Esophagus squamous epithelium (tissue), 5 donors: Measurements from ENCODE around the gene IL26. TPM values are rescaled to one million over a fixed set of nuclear protein-coding genes. Genes with fewer than 3 reads are reported as not detected.

Source experiments
- DNase-seq: peaks from one replicate; lab custom pipeline; 2025; lab: John Stamatoyannopoulos, UW
- H3K27ac ChIP-seq, 4 donors: fragments of 200-600 bp; sonication (generic); one replicate each; pipeline ENCODE4 v1.5.1; 2016 to 2019; ENCODE audit warnings: mild to moderate bottlenecking in 1 of 4
- H3K27me3 ChIP-seq, 4 donors: fragments of 200-600 bp; sonication (generic); 1 replicate in 3 of 4; 2 replicates in 1 of 4; pipeline versions ENCODE4 v1.5.1 to v1.6.0; 2017 to 2021; ENCODE audit warnings: antibody characterized with exemption in 1 of 4
- H3K36me3 ChIP-seq, 3 donors: fragments of 200-600 bp; sonication (generic); one replicate each; pipeline ENCODE4 v1.5.1; 2016 to 2019
- H3K4me1 ChIP-seq, 3 donors: fragments of 200-600 bp; sonication (generic); one replicate each; pipeline ENCODE4 v1.5.1; 2017 to 2019
- H3K4me3 ChIP-seq, 4 donors: fragments of 200-600 bp; sonication (generic); 1 replicate in 3 of 4; 2 replicates in 1 of 4; pipeline ENCODE4 v1.5.1; 2016 to 2019; ENCODE audit warnings: mild to moderate bottlenecking in 2 of 4, moderate library complexity in 1 of 4
- H3K9me3 ChIP-seq, 3 donors: fragments of 200-600 bp; sonication (generic); one replicate each; pipeline ENCODE4 v1.5.1; 2016 to 2019
- CTCF ChIP-seq, 6 experiments: fragments of 450-650 bp in 4 of 6; fragments of 200-600 bp in 2 of 6; sonication (generic) in 2 of 6; IDR thresholded peaks; one replicate each; pipeline ENCODE4 v1.5.1; 2016 to 2019; ENCODE audit warnings: antibody characterized with exemption in 6 of 6, mild to moderate bottlenecking in 4 of 6, moderate library complexity in 4 of 6
- POLR2A ChIP-seq, 4 donors: fragments of 450-650 bp; IDR thresholded peaks; one replicate each; pipeline ENCODE4 v1.6.1; 2017; ENCODE audit warnings: antibody characterized with exemption in 4 of 4, mild to moderate bottlenecking in 4 of 4, moderate library complexity in 3 of 4
- WGBS, 2 donors: methylation state at CpG; one replicate each; pipeline ENCODE4 v1.1.5; 2018; 5-methylcytosine and 5-hydroxymethylcytosine counted together
- intact Hi-C: fragments of 100-400 bp; cut with DNase I; formaldehyde crosslinking; loops from one replicate; pipeline ENCODE4 v1.15.0; 2022
- total RNA-seq, 4 donors: library from RNA; depleted of rRNA; stranded (reverse); fragments of >200 nt; gene quantifications; one replicate each; pipeline ENCODE4 v1.1.0, GENCODE V29; 2016
- donor health status: DM: yes; HTN: yes; CAD: no.

The IL26 gene
- total RNA-seq, 4 donors from 2014 or later, result 0.38 to 1.3 TPM; not detected in 2

DNA sequence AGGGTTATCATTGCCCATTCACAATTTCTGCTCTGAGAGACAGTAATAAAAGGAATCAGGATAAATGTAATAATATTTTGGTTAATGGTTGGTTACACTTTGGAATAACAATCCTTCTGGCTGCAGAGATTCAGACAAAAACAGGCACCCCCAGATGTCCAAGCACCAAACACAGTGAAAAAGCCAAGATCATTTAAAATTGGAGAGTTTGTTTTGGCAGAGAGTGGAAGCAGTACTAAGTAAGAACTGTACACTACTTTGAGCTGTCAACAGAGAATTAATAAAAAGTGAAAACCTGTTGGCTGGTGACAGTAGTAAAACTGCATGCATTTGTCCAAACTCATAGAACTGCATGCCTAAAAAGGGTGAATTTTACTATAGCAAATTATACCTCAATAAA lies 43.4 kb upstream of the IL26 start:
- intact Hi-C loops, result no loop called here
- H3K36me3 ChIP-seq, result no peaks in the 10 kb centered on the region
- no peaks in the 10 kb centered on the region for H3K9me3 ChIP-seq
- no peaks in the 10 kb centered on the region for H3K27me3 ChIP-seq
- H3K27ac ChIP-seq, result no peak overlapping the region
- no peak for DNase-seq
- TF ChIP-seq POLR2A (IDR thresholded peaks at IDR 0.05) (no peak), CTCF (IDR thresholded peaks at IDR 0.05) (no peak)
- no peak overlapping the region for H3K4me3 ChIP-seq
- no peaks in the 10 kb centered on the region for H3K4me1 ChIP-seq

- no peak for DNase-seq
- H3K27ac ChIP-seq, result no peak overlapping the region
- no peak overlapping the region for H3K4me3 ChIP-seq
- H3K36me3 ChIP-seq, result no peaks in the 10 kb centered on the region
- H3K4me1 ChIP-seq, result no peaks in the 10 kb centered on the region
- TF ChIP-seq POLR2A (IDR thresholded peaks at IDR 0.05), result no peak
- no peak for TF ChIP-seq CTCF (IDR thresholded peaks at IDR 0.05)
- WGBS, 2 donors, result 51 to 73% methylated on average over 6 of the region's 6 CpGs
- intact Hi-C loops, result no loop called here
- no peaks in the 10 kb centered on the region for H3K27me3 ChIP-seq
- H3K9me3 ChIP-seq, result no peaks in the 10 kb centered on the region
These were observed 42.3 kb upstream of the IL26 start for GRCh38 chr12:68267892-68268396.

DNA sequence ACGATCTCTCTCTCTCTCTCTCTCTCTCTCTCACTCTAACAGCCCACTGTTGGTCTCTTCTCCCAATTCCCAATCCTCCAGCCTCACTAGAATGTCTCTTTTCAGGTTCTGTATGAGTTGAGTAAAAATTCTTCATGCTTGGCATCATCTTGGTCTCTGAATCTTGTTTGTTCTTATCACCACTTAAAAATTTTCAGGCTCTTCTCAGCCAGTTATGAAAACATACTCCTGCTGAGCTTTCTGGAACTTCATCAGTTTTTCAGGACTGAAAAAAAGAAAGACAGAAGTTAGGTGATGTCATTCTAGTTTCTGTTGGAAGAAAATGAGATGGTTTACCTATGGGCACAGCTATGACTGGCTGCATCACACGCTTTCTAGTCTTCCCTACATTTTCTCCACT lies 39.2 kb upstream of the IL26 start:
- peaks cover 0 to 3% (median 0%) of the 10 kb centered on the region in 3 donors for H3K4me1 ChIP-seq
- intact Hi-C loops, result no loop called here
- H3K36me3 ChIP-seq, result no peaks in the 10 kb centered on the region
- no peak for DNase-seq
- H3K4me3 ChIP-seq, result no peak overlapping the region
- no peaks in the 10 kb centered on the region for H3K27me3 ChIP-seq
- WGBS, 2 donors, result 89 to 100% methylated on average over 2 of the region's 2 CpGs
- no peak overlapping the region for H3K27ac ChIP-seq
- TF ChIP-seq POLR2A (IDR thresholded peaks at IDR 0.05) (no peak), CTCF (IDR thresholded peaks at IDR 0.05) (no peak)
- no peaks in the 10 kb centered on the region for H3K9me3 ChIP-seq

DNA sequence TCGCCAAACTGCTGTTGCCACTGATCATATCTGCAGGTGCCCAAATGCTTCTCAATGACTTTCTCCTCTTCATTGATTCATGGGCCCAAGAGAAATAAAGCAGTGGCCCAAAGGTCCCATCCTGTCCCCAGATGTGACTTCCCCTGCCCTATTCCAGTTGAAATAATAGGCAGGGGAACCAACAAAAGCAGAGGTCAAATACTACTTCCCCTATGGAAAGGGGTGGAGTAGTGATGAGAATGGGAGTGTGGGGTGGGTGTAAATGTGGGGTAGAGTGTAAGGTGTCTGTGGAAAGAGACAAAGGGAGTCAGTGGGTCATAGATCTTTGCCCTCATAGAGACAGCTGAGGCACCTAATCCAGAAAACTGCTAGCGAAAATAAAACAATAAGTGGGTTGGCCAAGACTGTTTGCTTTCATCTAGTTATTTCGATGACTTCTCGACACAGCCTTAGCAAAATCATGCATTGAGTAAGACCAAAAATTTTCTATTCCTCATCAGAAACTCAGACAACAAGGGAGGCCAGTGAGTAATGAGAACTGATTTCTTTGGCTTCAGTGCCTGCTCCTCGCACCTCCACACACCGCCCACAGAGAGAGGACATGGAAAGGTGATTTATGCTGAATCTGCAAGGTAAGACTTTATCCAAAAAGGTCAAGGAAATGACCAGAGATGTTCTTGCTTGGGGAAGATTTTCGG lies 38.7 kb upstream of the IL26 start:
- Histone ChIP-seq H3K9me3 (no peaks in the 10 kb centered on the region), H3K27ac (no peak overlapping the region), H3K36me3 (no peaks in the 10 kb centered on the region), H3K27me3 (no peaks in the 10 kb centered on the region), H3K4me3 (no peak overlapping the region), H3K4me1 (peaks cover 0 to 8% (median 0%) of the 10 kb centered on the region in 3 donors)
- DNase-seq, result no peak
- 80 to 83% methylated on average over 7 of the region's 7 CpGs for WGBS, 2 donors
- no peak for TF ChIP-seq POLR2A (IDR thresholded peaks at IDR 0.05)
- TF ChIP-seq CTCF (IDR thresholded peaks at IDR 0.05), result no peak
- intact Hi-C loops, result no loop called here

- intact Hi-C loops, result no loop called here
- Histone ChIP-seq H3K4me1 (peaks cover 0 to 13% (median 0%) of the 10 kb centered on the region in 3 donors), H3K27ac (no peak overlapping the region), H3K4me3 (no peak overlapping the region), H3K27me3 (no peaks in the 10 kb centered on the region), H3K36me3 (no peaks in the 10 kb centered on the region), H3K9me3 (no peaks in the 10 kb centered on the region)
- 92 to 94% methylated on average over 1 of the region's 1 CpG for WGBS, 2 donors
- no peak for TF ChIP-seq CTCF (IDR thresholded peaks at IDR 0.05)
- no peak for TF ChIP-seq POLR2A (IDR thresholded peaks at IDR 0.05)
- DNase-seq, result no peak
These were observed 37.8 kb upstream of the IL26 start for GRCh38 chr12:68263366-68263765.
